SH-SY5Y (cell line): ENCODE measurements around the gene RHOBTB1.

Source experiments
- GATA2 ChIP-seq: IDR thresholded peaks from 2 replicates; pipeline ENCODE4 v1.6.1; 2011; ENCODE audit warnings: mild to moderate bottlenecking, low read depth, low read length
- GATA3 ChIP-seq: IDR thresholded peaks from 2 replicates; pipeline ENCODE4 v1.6.1; 2011; ENCODE audit warnings: low read depth, mild to moderate bottlenecking, low read length, moderate library complexity

GRCh38 chr10:60916025-60916424 is 28.0 kb downstream of the RHOBTB1 start:
- TF ChIP-seq GATA3 = no peak
- no peak for TF ChIP-seq GATA2
